ENCODE data around the gene MOBP.

The MOBP gene

GRCh38 chr3:39499651-39500273 lies 32.3 kb downstream of the MOBP start:
- Mint-ChIP-seq H3K27me3 (peaks cover 48% of the 10 kb centered on the region), H3K4me3 (no peak overlapping the region), H3K9me3 (no peaks in the 10 kb centered on the region)

GRCh38 chr3:39501059-39501458 lies 33.6 kb downstream of the MOBP start:
- Mint-ChIP-seq H3K4me3 (no peak overlapping the region), H3K9me3 (no peaks in the 10 kb centered on the region), H3K4me1 (ENCODE audit: low read depth) (peaks cover 5% of the 10 kb centered on the region), H3K36me3 (ENCODE audit: low read depth) (no peaks in the 10 kb centered on the region), H3K27me3 (peaks cover 48% of the 10 kb centered on the region), H3K27ac (no peak overlapping the region)

More at GRCh38 chr3:39499651-39500273, 32.3 kb downstream of the MOBP start:
- no peaks in the 10 kb centered on the region for H3K36me3 Mint-ChIP-seq (ENCODE audit: low read depth)
- no peak overlapping the region for H3K27ac Mint-ChIP-seq
- peaks cover 5% of the 10 kb centered on the region for H3K4me1 Mint-ChIP-seq (ENCODE audit: low read depth)

GRCh38 chr3:39501968-39502837 lies 34.7 kb downstream of the MOBP start:
- no peaks in the 10 kb centered on the region for H3K36me3 Mint-ChIP-seq (ENCODE audit: low read depth)
- H3K4me3 Mint-ChIP-seq: no peak overlapping the region
- peaks cover 48% of the 10 kb centered on the region for H3K27me3 Mint-ChIP-seq
- H3K27ac Mint-ChIP-seq: no peak overlapping the region
- H3K4me1 Mint-ChIP-seq (ENCODE audit: low read depth): peaks cover 5% of the 10 kb centered on the region
- no peaks in the 10 kb centered on the region for H3K9me3 Mint-ChIP-seq

DNA sequence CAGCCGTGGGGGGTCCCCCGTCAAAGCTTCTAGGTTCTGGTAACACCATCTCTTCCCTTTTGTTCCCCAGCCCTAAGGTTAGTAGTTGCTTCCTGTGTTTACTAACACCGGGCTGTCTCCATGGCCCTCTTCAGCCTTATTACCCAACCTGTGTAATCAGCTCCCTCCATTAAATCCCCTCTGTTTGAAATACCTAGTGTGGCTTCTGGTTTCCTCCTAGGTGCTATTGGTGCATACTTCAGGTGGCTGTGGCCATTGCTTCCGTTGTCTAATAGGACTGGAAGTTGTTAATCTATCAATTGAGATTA lies 35.3 kb downstream of the MOBP start:
- no peaks in the 10 kb centered on the region for H3K9me3 Mint-ChIP-seq
- peaks cover 48% of the 10 kb centered on the region for H3K27me3 Mint-ChIP-seq
- H3K4me1 Mint-ChIP-seq (ENCODE audit: low read depth): peaks cover 5% of the 10 kb centered on the region
- H3K27ac Mint-ChIP-seq: no peak overlapping the region
- no peaks in the 10 kb centered on the region for H3K36me3 Mint-ChIP-seq (ENCODE audit: low read depth)
- H3K4me3 Mint-ChIP-seq: no peak overlapping the region

DNA sequence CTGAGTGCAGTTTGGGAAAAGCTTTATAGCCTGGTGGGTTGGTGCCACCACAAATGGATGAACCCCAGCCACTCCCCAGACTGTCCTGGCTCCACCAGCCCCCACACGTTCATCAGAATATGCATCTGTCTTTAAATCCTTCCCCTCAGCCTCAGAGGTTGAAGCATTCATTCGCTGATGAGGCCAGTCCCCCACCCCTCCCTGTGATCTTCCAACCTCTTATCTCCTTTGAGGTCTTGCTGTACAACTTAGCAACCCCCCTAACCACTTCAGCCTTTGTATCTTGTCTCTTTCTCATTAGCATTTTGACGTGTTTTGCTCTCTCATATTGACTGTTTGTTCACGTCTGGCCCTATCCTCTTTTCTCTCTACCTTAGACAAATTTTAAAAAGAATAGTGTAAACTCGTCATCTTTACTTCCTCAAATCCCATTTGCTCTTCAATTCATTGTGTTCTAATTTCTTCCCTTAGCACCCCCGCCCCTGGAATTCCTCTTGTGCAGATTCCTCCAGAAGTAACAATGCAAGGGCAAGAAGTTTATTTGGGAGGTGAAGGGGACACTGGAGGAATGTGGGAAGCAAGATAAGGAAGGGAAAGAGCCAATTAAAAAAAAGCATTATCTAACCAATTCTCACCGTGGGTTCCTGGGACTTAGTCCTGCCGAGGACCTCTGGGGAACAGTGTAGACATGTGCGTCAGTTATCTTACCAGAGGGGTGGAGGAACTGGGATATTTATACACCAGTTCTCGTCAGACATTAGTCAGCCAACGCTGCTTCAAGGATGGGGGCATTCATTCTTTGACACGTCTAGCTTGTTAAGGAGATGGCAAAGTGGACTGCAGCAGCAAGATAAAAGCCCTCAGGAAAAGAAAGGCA lies 38.6 kb downstream of the MOBP start:
- Mint-ChIP-seq H3K4me1 (ENCODE audit: low read depth) (no peaks in the 10 kb centered on the region), H3K27me3 (peaks cover 27% of the 10 kb centered on the region), H3K27ac (no peak overlapping the region), H3K4me3 (no peak overlapping the region), H3K9me3 (no peaks in the 10 kb centered on the region), H3K36me3 (ENCODE audit: low read depth) (no peaks in the 10 kb centered on the region)

- H3K9me3 Mint-ChIP-seq: no peaks in the 10 kb centered on the region
- peaks cover 25% of the 10 kb centered on the region for H3K27me3 Mint-ChIP-seq
- no peak overlapping the region for H3K4me3 Mint-ChIP-seq
- H3K36me3 Mint-ChIP-seq (ENCODE audit: low read depth): no peaks in the 10 kb centered on the region
- H3K4me1 Mint-ChIP-seq (ENCODE audit: low read depth): no peaks in the 10 kb centered on the region
- H3K27ac Mint-ChIP-seq: no peak overlapping the region
Observed at GRCh38 chr3:39506863-39507262, 39.4 kb downstream of the MOBP start.

DNA sequence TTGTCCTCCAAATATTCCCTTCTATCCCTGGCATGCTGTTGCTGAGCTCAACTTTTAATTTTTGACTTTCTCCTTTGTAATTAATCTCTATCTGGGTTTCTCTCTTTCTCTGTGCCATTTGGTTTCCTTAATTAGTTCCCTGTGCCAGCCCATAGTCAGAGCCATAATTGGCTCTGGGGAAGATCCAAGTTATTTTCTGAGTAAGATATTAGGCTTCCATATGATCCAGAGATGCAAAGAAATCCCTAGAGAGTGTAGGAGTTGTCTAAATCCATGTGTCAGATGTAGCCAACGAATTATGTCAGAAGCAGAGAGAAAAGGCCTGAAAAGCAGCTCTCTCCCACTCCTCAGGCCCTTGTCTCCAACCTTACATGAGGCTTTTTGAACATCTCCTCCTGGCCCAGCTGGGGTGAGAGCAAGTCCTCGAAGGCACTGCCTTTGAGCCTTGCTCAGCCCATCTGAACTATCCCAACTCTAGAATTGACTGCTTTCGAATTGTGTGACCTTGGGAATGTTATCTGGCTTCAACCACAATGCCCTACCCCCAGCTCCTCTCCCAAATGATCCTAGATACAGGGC lies 46.4 kb downstream of the MOBP start:
- Mint-ChIP-seq H3K36me3 (ENCODE audit: low read depth) (no peaks in the 10 kb centered on the region), H3K27me3 (peaks cover 22% of the 10 kb centered on the region), H3K4me1 (ENCODE audit: low read depth) (no peaks in the 10 kb centered on the region)

DNA sequence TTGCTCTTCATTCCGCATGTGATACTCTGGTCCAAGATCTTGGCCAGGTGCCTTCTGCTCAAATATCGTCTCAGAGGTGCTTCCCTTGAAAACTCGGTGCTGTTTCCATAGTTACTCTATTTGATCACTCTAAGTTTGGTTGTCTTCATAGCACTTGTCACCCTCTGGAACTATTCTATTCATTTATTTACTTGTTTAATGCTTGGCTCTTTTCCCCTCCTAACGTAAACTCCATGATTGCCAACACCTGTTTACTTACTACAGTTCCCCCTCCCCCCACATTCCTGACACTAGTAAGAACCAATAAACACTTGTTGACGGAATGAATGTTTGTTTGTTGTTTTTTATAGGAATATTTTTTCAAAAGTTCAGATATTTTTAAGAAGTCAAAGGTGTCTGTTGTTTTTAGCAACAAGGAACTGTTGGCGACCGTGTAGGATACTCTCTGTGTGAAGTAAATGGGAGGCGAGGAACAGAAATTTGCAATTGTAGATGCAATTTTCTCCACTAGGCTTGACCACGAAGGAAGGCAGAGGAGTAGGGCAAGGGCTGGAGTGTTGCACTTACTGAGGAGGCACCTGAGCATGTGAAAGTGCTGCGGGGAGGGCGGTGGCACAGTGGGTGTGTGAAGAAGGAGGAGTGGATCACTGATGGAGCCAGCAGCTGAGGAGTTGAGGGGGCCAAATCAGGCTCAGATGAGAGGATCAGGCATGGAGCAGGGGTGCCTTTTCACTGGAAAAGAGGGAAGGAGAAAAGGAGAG lies 48.4 kb downstream of the MOBP start:
- no peak overlapping the region for H3K4me3 Mint-ChIP-seq
- no peaks in the 10 kb centered on the region for H3K9me3 Mint-ChIP-seq
- no peak overlapping the region for H3K27ac Mint-ChIP-seq

More for the DNA sequence above, 46.4 kb downstream of the MOBP start:
- H3K9me3 Mint-ChIP-seq: no peaks in the 10 kb centered on the region
- H3K4me3 Mint-ChIP-seq: no peak overlapping the region
- no peak overlapping the region for H3K27ac Mint-ChIP-seq

DNA sequence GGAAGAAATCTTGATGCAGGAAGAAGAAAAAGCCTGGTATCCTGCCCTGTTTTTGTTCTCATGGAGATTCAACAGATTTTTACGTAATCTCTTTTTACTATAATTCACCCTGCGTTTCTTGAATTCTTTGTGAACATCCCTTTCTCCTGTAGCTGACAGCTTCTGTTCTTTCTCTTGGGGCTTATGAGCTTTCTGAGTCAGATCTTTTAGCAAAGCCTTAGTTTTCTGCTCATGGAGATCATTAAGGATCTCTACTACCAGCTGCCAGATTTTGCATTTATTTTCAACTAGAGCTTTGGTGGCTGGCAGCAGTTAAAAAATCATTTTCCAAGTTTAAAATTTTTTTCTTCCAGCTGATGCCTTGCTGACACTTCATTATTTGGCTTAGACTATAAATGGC lies 51.6 kb downstream of the MOBP start:
- Mint-ChIP-seq H3K4me1 (ENCODE audit: low read depth) (peaks cover 7% of the 10 kb centered on the region), H3K27me3 (peaks cover 29% of the 10 kb centered on the region), H3K4me3 (no peak overlapping the region), H3K36me3 (ENCODE audit: low read depth) (no peaks in the 10 kb centered on the region), H3K27ac (no peak overlapping the region), H3K9me3 (peaks cover under 1% of the 10 kb centered on the region)

More for the DNA sequence above, 48.4 kb downstream of the MOBP start:
- Mint-ChIP-seq H3K36me3 (ENCODE audit: low read depth) (no peaks in the 10 kb centered on the region), H3K27me3 (peaks cover 28% of the 10 kb centered on the region), H3K4me1 (ENCODE audit: low read depth) (peaks cover 7% of the 10 kb centered on the region)

- Mint-ChIP-seq H3K9me3 (peaks cover 5% of the 10 kb centered on the region), H3K36me3 (ENCODE audit: low read depth) (no peaks in the 10 kb centered on the region), H3K4me1 (ENCODE audit: low read depth) (peaks cover 7% of the 10 kb centered on the region), H3K27me3 (peaks cover 29% of the 10 kb centered on the region), H3K27ac (no peak overlapping the region), H3K4me3 (no peak overlapping the region)
Observed at GRCh38 chr3:39519554-39520288, 52.2 kb downstream of the MOBP start.

DNA sequence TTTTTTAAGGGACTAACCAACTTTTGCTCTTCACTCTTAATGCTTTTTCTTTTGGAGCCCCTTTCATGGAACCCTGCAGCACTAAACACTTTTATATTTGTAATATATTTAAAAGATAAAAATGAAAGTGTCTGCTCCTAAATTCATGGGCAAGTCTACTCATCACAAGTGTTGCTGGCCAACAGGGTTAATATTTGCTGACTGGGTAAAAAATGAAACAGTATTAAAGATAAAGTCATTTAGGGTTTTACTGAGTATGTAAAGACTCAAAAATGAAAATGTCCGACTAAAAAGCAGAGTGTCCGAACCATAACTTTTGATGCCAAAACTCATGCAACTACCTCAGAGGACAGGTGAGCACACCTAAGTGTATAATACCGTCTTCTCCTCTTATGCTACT lies 54.0 kb downstream of the MOBP start:
- peaks cover 25% of the 10 kb centered on the region for H3K27me3 Mint-ChIP-seq
- H3K4me3 Mint-ChIP-seq: no peak overlapping the region
- peaks cover 7% of the 10 kb centered on the region for H3K4me1 Mint-ChIP-seq (ENCODE audit: low read depth)
- H3K36me3 Mint-ChIP-seq (ENCODE audit: low read depth): no peaks in the 10 kb centered on the region
- no peak overlapping the region for H3K27ac Mint-ChIP-seq
- H3K9me3 Mint-ChIP-seq: peaks cover 10% of the 10 kb centered on the region

- H3K27ac Mint-ChIP-seq: no peak overlapping the region
- H3K4me1 Mint-ChIP-seq (ENCODE audit: low read depth): peaks cover 7% of the 10 kb centered on the region
- H3K27me3 Mint-ChIP-seq: peaks cover 21% of the 10 kb centered on the region
- no peak overlapping the region for H3K4me3 Mint-ChIP-seq
- H3K36me3 Mint-ChIP-seq (ENCODE audit: low read depth): no peaks in the 10 kb centered on the region
- peaks cover 10% of the 10 kb centered on the region for H3K9me3 Mint-ChIP-seq
Observed at GRCh38 chr3:39524107-39524506, 56.6 kb downstream of the MOBP start.

DNA sequence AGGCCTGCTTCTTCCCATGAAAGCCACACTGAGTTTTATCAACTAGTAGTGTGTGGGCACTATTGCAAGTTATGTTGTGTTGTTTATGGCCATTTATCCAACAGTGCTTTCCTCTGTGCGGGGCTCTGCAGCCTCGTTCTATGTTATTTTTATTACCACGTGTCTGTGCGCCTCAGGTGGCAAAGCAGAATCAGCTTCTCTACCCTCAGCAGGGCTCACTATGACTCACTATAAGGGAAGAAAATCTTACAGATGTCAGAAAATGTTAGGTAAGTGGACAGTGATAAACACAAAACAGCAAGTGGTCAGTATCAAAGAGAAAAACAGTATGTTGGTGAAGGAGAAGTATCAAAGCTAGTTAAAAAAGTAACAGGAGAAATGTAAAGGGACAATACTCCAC lies 61.4 kb downstream of the MOBP start:
- Mint-ChIP-seq H3K27ac (no peak overlapping the region), H3K9me3 (peaks cover 10% of the 10 kb centered on the region)

DNA sequence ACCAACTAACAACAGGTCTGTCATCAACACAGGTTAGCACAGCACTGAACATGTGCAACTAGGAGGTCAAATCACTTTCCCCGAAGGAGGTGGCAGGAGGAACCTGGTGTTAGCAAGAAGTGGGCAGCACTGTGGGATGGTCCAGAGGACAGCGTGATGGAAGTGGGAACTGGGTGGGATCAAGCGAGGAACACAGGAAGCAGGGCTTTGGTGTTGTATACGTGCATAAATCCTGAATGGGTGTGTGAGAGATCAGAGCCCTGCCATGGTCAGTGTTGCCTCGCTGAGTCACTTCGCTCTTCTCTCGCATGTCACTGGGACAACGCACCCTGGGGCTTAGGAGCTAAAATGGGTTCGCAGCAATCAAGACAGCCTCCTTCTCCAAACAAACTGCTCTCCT lies 62.1 kb downstream of the MOBP start:
- H3K4me3 Mint-ChIP-seq: no peak overlapping the region
- H3K27me3 Mint-ChIP-seq: peaks cover 27% of the 10 kb centered on the region
- H3K4me1 Mint-ChIP-seq (ENCODE audit: low read depth): no peaks in the 10 kb centered on the region
- no peaks in the 10 kb centered on the region for H3K36me3 Mint-ChIP-seq (ENCODE audit: low read depth)
- peaks cover 5% of the 10 kb centered on the region for H3K9me3 Mint-ChIP-seq
- H3K27ac Mint-ChIP-seq: no peak overlapping the region

More for the DNA sequence above, 61.4 kb downstream of the MOBP start:
- peaks cover 25% of the 10 kb centered on the region for H3K27me3 Mint-ChIP-seq
- no peaks in the 10 kb centered on the region for H3K36me3 Mint-ChIP-seq (ENCODE audit: low read depth)
- H3K4me3 Mint-ChIP-seq: no peak overlapping the region
- H3K4me1 Mint-ChIP-seq (ENCODE audit: low read depth): no peaks in the 10 kb centered on the region

Data from stimulated activated naive CD8-positive, alpha-beta T cell treated with anti-CD3 and anti-CD28 coated beads, Interleukin-15, Interleukin-2, amounts not matched to agents 100 ng/mL and 50 ng/mL, for 24 hours (primary cell).